ENCODE results near the gene C22orf15.

C22orf15 gene

GRCh38 chr22:23791738-23792645 lies 29.2 kb downstream of the C22orf15 start:
- TF ChIP-seq, protein P1, sequence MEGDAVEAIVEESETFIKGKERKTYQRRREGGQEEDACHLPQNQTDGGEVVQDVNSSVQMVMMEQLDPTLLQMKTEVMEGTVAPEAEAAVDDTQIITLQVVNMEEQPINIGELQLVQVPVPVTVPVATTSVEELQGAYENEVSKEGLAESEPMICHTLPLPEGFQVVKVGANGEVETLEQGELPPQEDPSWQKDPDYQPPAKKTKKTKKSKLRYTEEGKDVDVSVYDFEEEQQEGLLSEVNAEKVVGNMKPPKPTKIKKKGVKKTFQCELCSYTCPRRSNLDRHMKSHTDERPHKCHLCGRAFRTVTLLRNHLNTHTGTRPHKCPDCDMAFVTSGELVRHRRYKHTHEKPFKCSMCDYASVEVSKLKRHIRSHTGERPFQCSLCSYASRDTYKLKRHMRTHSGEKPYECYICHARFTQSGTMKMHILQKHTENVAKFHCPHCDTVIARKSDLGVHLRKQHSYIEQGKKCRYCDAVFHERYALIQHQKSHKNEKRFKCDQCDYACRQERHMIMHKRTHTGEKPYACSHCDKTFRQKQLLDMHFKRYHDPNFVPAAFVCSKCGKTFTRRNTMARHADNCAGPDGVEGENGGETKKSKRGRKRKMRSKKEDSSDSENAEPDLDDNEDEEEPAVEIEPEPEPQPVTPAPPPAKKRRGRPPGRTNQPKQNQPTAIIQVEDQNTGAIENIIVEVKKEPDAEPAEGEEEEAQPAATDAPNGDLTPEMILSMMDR (conservative IDR thresholded peaks at IDR 0.05): no peak
- no peak for TF ChIP-seq ZFX (IDR thresholded peaks at IDR 0.05)

DNA sequence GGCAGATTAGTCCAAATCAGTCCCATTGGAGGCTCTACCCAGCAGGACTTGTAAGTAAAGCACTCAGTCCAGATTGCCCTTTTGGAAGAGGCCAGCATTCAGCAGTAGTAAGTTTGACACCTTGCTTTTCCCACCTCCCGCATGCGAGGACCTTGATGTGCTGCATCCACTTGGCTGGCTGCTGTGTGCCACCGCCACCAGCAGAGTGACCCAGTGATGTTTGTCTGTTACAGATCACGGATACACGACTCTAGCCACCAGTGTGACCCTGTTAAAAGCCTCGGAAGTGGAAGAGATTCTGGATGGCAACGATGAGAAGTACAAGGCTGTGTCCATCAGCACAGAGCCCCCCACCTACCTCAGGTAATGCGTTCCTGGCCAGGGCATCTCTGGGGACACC lies 30.5 kb downstream of the C22orf15 start:
- TF ChIP-seq ZFX (IDR thresholded peaks at IDR 0.05): no peak
- TF ChIP-seq, protein P1 (conservative IDR thresholded peaks at IDR 0.05): no peak

More at GRCh38 chr22:23791738-23792645, 29.2 kb downstream of the C22orf15 start:
- H3K27ac ChIP-seq: no peak overlapping the region

GRCh38 chr22:23796461-23796860 lies 33.7 kb downstream of the C22orf15 start:
- no peak overlapping the region for H3K27ac ChIP-seq
- TF ChIP-seq, protein P1 (conservative IDR thresholded peaks at IDR 0.05): no peak
- TF ChIP-seq ZFX (IDR thresholded peaks at IDR 0.05): no peak

More for the DNA sequence above, 30.5 kb downstream of the C22orf15 start:
- H3K27ac ChIP-seq: no peak overlapping the region

DNA sequence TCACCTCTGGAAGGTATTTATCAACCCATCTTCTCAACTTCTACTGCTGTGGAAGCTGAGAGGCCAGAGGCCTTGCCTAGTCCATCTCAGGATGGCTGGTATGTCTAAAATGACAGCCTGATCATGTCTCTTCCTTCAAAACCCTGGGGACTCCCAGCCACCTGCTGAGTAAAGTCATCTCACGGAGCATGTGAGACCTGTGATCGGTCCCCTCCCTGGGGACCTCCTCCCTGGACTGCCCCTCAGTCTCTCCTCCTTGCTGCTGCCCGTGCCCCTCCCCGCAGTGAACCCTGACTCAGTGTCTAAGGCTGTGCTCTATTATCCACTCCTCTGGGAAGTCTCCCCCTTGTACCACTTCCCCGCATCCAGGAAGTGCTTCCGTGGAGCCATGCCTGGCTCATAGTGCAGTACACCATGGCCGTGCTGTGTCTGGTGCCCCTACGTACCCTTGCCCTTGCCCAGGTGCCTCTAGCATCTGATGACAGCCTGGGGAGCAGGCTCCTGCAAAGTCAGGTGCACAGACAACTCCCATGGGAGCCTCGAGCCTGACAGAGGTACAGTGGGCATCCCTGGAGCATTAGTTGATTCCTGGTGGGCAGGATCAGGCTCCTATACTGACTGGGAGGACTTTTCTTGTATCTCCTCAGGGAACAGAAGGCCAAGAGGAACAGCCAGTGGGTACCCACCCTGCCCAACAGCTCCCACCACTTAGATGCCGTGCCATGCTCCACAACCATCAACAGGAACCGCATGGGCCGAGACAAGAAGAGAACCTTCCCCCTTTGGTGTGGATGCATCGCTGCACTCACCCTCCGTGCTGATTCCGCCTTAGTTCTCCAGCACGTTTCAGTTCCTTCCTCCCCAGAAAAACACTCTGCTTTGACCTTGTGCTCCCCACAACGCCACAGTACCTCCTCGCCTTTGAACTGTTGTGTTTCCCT lies 37.8 kb downstream of the C22orf15 start:
- no peak for TF ChIP-seq ZFX (IDR thresholded peaks at IDR 0.05)
- TF ChIP-seq, protein P1 (conservative IDR thresholded peaks at IDR 0.05): no peak
- no peak overlapping the region for H3K27ac ChIP-seq

GRCh38 chr22:23801238-23801821 lies 38.5 kb downstream of the C22orf15 start:
- H3K27ac ChIP-seq: no peak overlapping the region
- TF ChIP-seq ZFX (IDR thresholded peaks at IDR 0.05): no peak
- TF ChIP-seq, protein P1 (conservative IDR thresholded peaks at IDR 0.05): no peak

- H3K27ac ChIP-seq: no peak overlapping the region
- TF ChIP-seq ZFX (IDR thresholded peaks at IDR 0.05): no peak
- TF ChIP-seq, protein P1 (conservative IDR thresholded peaks at IDR 0.05): no peak
Measured at GRCh38 chr22:23801886-23802377, 39.1 kb downstream of the C22orf15 start.

Data from C4-2B (cell line).